GM12878 (cell line): ENCODE data around the gene SPART.

Experiments
- BMI1 ChIP-seq: fragments of 450-650 bp; IDR thresholded peaks from 2 replicates; pipeline ENCODE4 v1.6.1; 2016; ENCODE audit warnings: mild to moderate bottlenecking, moderate library complexity, borderline replicate concordance
- BRCA1 ChIP-seq: IDR thresholded peaks from 2 replicates; pipeline ENCODE4 v1.6.1; 2011; ENCODE audit warnings: low read depth, low read length, improper control_type of control experiment
- CHD2 ChIP-seq: IDR thresholded peaks from 2 replicates; pipeline ENCODE4 v1.6.1; 2011; ENCODE audit warnings: low read depth, low read length, improper control_type of control experiment, borderline replicate concordance
- CTCF ChIP-seq, 3 experiments: IDR thresholded peaks in 2 of 3; conservative IDR thresholded peaks in 1 of 3; 2 replicates each; pipeline ENCODE4 v1.5.1; 2011; ENCODE audit warnings: low read depth in 3 of 3, low read length in 3 of 3, mild to moderate bottlenecking in 3 of 3, control low read depth in 2 of 3, moderate library complexity in 2 of 3, inconsistent platforms in 1 of 3, mixed read lengths in 1 of 3; ENCODE audit not compliant: control insufficient read depth in 2 of 3, insufficient read depth in 1 of 3; ENCODE audit errors: extremely low read depth in 1 of 3
- JUNB ChIP-seq: IDR thresholded peaks from 2 replicates; pipeline ENCODE4 v1.6.1; 2016; ENCODE audit warnings: antibody characterized with exemption, mild to moderate bottlenecking
- NFIC ChIP-seq: IDR thresholded peaks from 2 replicates; pipeline ENCODE4 v1.6.1; 2012; ENCODE audit warnings: low read depth, mild to moderate bottlenecking, inconsistent platforms, low read length, moderate library complexity
- NRF1 ChIP-seq: conservative IDR thresholded peaks from 2 replicates; pipeline ENCODE4 v1.6.1; 2011; ENCODE audit warnings: mild to moderate bottlenecking, low read depth, low read length, improper control_type of control experiment
- POLR2A ChIP-seq: IDR thresholded peaks from 2 replicates; pipeline ENCODE4 v1.6.1; 2011; ENCODE audit warnings: low read depth, mild to moderate bottlenecking, low read length
- POLR2AphosphoS5 ChIP-seq: IDR thresholded peaks from 2 replicates; pipeline ENCODE4 v1.6.1; 2011; ENCODE audit warnings: mild to moderate bottlenecking, low read length, inconsistent platforms

GRCh38 chr13:36395280-36395679 lies 49.1 kb upstream of the SPART start:
- TF ChIP-seq NFIC (no peak), POLR2A (no peak), POLR2AphosphoS5 (no peak), JUNB (no peak), NRF1 (no peak), CTCF (IDR thresholded peaks at IDR 0.05 in 2 of 3, conservative IDR thresholded peaks at IDR 0.05 in 1 of 3; ENCODE audit: control insufficient read depth in 2 of 3, extremely low read depth in 1 of 3, insufficient read depth in 1 of 3, low read depth in 3 of 3, low read length in 3 of 3) (peak; percentile 13 to 59 (median 26); a peak in 3 of 6 replicates), BRCA1 (no peak), CHD2 (no peak), BMI1 (no peak)
